DMS153 treated with DMSO at 0.1 percent for 48 hours (cell line): ENCODE results near the gene IRS1.

Experiments used
- DNase-seq: peaks from one replicate; lab custom pipeline; 2025; ENCODE audit not compliant: unreplicated experiment; lab: John Stamatoyannopoulos, UW

Gene IRS1

DNA sequence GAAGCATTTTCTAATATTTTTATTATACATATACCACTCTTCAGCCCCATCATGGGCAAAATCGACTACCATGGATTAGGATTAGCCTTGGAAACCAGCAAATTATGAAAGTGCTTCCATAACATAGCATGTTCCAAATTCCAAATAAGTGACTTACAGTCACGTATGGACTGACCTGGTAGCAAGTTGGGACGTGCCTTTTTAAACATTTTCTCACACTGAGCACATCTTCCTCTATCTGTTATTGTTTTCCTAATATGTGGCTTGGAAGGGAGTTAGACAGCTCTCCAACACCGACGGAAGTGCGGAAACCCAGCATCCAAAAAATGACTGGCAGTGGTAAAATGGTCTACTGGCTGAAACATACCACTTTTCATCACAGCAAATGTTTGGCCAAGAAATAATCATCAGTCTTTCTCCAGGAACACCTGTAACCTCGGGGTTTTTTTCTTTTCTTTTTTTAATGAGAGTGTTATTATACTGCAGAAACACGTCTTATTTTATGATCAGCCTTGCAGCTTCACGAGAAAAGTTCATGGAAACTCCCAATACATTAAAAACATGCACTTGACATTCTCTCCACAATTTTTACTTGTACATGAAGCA, 107.0 kb downstream of the IRS1 start:
- DNase-seq = no peak

DNA sequence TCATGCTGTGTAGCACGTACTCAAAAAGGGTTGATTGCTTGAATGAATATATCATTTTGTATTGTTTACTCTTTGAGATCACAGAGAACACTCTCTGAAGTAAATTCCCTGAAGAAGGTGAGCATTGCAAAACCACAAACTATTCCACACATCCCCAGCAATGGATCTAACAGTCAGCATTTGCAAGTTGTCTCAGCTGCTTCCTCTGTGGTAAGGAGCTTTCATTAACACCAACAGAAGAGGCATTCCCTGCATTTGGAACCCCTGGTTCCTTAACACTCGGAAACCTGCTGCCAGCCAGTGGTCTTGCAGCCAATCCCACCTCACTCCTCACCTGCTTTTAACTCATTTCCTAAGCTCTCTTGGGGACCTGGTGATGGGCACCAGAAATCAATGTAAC, 108.4 kb downstream of the IRS1 start:
- no peak for DNase-seq

GRCh38 chr2:226690461-226691024, 109.1 kb downstream of the IRS1 start:
- DNase-seq = no peak

GRCh38 chr2:226687641-226688253, 111.9 kb downstream of the IRS1 start:
- no peak for DNase-seq

GRCh38 chr2:226684563-226684959, 115.1 kb downstream of the IRS1 start:
- no peak for DNase-seq

DNA sequence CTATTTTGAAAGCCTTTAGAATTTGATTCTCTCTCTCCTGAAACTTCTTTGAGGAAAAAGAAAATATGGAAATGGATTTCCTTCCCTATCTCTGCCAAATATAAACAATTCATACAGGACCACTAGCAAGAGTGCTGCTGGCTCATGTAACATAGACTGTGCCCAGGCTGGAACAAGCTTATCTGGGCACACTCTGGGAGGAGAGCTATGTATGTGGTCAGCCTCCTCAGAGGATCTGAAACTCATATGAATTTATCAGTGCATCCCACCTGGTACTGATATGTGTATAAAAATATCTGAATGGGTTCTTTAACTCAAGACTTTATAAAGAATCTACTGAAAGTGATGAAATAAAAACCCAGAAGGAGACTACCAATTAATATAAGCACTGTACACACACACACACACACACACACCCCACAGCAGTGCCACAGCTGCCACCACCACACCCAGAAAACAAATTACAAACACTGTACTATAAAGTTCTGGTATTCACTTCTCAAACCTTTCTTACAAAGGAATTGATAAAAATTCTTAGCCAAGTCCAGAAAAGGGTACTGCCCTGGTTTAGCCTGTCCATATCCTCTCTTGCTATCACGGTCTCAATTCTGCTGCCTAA, 115.6 kb downstream of the IRS1 start:
- DNase-seq = no peak

DNA sequence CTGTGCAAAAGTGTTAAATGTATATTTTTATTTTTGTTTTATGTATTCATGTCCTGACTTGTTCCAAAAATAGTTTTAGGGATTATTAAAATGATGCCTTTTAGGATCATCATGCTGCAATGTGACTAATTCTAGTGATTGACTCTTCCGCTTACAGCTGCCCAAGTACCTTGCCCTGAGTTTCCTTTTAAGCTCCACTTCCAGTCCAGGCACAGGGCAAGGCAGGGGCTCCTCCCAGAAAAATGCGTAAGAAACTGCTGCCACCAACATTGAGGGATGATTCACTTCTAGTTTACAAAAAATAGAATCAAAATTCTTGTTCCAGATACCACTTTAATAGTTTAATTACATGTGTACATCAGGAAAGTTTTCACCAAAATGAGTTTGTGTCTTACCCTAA, 116.4 kb downstream of the IRS1 start:
- no peak for DNase-seq
